ENCODE data around the gene DGCR2.

The DGCR2 gene

DNA sequence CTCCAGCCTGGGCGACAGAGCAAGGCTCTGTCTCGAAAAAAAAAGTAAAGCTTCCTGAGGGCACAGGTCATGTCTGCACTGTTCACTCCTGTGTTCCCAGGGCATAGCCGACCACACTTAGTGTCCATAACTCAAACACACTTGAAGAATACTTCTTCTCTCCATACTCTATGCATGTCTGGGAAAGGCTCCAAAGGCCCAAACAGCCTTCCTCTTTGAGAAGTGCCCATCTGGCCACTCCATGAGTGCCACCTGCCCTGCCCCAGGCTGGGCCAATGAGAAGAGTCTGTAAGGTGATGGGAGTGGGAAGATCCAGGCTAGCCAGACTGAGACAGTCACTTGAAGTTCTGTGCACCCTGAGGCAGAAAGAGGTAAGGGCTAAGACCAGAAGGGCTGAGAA lies 24.7 kb downstream of the DGCR2 start:
- H3K27me3 ChIP-seq (ENCODE audit: control insufficient read depth in 5 of 5, insufficient read depth in 4 of 5, low read length in 5 of 5): no peaks in the 10 kb centered on the region
- no peak overlapping the region for H3K27ac ChIP-seq (ENCODE audit: low read depth, low read length)
- H3K4me3 ChIP-seq (ENCODE audit: low read depth in 1 of 5, low read length in 5 of 5): no peak overlapping the region

GRCh38 chr22:19096555-19096954 lies 25.7 kb downstream of the DGCR2 start:
- Histone ChIP-seq H3K9me3 (ENCODE audit: control insufficient read depth in 5 of 5, low read length in 5 of 5) (no peaks in the 10 kb centered on the region), H3K4me3 (ENCODE audit: low read depth in 1 of 5, low read length in 5 of 5) (no peak overlapping the region), H3K27me3 (ENCODE audit: control insufficient read depth in 5 of 5, insufficient read depth in 4 of 5, low read length in 5 of 5) (no peaks in the 10 kb centered on the region), H3K36me3 (ENCODE audit: control insufficient read depth in 5 of 5, insufficient read depth in 5 of 5, low read length in 5 of 5) (peaks cover 0 to 12% (median 3%) of the 10 kb centered on the region in 5 donors), H3K27ac (ENCODE audit: low read depth, low read length) (no peak overlapping the region), H3K4me1 (ENCODE audit: control insufficient read depth in 5 of 5, insufficient read depth in 5 of 5, low read length in 5 of 5) (peaks cover 0 to 9% (median 0%) of the 10 kb centered on the region in 5 donors), H3K9ac (ENCODE audit: low read length in 5 of 5) (no peak overlapping the region)

More for the DNA sequence above, 24.7 kb downstream of the DGCR2 start:
- H3K36me3 ChIP-seq (ENCODE audit: control insufficient read depth in 5 of 5, insufficient read depth in 5 of 5, low read length in 5 of 5): peaks cover 0 to 12% (median 3%) of the 10 kb centered on the region in 5 donors
- H3K9me3 ChIP-seq (ENCODE audit: control insufficient read depth in 5 of 5, low read length in 5 of 5): no peaks in the 10 kb centered on the region
- no peak overlapping the region for H3K9ac ChIP-seq (ENCODE audit: low read length in 5 of 5)
- peaks cover 0 to 9% (median 0%) of the 10 kb centered on the region in 5 donors for H3K4me1 ChIP-seq (ENCODE audit: control insufficient read depth in 5 of 5, insufficient read depth in 5 of 5, low read length in 5 of 5)

DNA sequence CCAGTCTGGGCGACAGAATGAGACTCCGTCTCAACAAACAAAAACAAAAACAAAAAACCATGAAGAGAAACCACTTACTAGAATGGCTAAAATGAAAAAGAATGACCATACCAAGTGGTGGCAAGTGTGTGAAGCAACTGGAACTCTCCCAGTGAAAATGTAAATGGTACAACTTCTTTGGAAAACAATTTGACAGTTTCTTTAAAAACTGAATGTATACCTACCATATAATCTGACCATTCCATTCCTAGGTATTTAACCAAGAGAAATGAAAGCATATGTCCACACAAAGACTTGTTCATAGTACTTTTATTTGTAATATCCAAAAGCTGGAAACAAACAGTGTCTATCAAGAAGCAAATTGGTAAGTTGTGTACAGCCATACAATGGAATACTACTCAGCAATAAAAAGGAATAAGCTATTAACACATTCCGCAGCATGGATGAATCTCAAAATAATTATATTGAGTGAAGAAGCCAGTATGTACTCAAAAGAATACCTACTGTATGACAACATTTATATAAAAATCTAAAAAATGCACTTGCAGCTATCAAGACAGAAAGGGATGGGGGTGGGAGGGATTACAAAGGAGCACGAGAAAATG lies 27.7 kb downstream of the DGCR2 start:
- Histone ChIP-seq H3K36me3 (ENCODE audit: control insufficient read depth in 5 of 5, insufficient read depth in 5 of 5, low read length in 5 of 5) (peaks cover 0 to 12% (median 3%) of the 10 kb centered on the region in 5 donors), H3K4me1 (ENCODE audit: control insufficient read depth in 5 of 5, insufficient read depth in 5 of 5, low read length in 5 of 5) (peaks cover 0 to 9% (median 0%) of the 10 kb centered on the region in 5 donors), H3K9me3 (ENCODE audit: control insufficient read depth in 5 of 5, low read length in 5 of 5) (no peaks in the 10 kb centered on the region), H3K27me3 (ENCODE audit: control insufficient read depth in 5 of 5, insufficient read depth in 4 of 5, low read length in 5 of 5) (no peaks in the 10 kb centered on the region), H3K9ac (ENCODE audit: low read length in 5 of 5) (no peak overlapping the region), H3K27ac (ENCODE audit: low read depth, low read length) (no peak overlapping the region), H3K4me3 (ENCODE audit: low read depth in 1 of 5, low read length in 5 of 5) (no peak overlapping the region)

- Histone ChIP-seq H3K4me1 (ENCODE audit: control insufficient read depth in 5 of 5, insufficient read depth in 5 of 5, low read length in 5 of 5) (peaks cover 0 to 3% (median 0%) of the 10 kb centered on the region in 5 donors), H3K27ac (ENCODE audit: low read depth, low read length) (no peak overlapping the region), H3K27me3 (ENCODE audit: control insufficient read depth in 5 of 5, insufficient read depth in 4 of 5, low read length in 5 of 5) (no peaks in the 10 kb centered on the region), H3K36me3 (ENCODE audit: control insufficient read depth in 5 of 5, insufficient read depth in 5 of 5, low read length in 5 of 5) (peaks cover 9 to 20% (median 13%) of the 10 kb centered on the region in 5 donors), H3K9me3 (ENCODE audit: control insufficient read depth in 5 of 5, low read length in 5 of 5) (no peaks in the 10 kb centered on the region), H3K4me3 (ENCODE audit: low read depth in 1 of 5, low read length in 5 of 5) (no peak overlapping the region), H3K9ac (ENCODE audit: low read length in 5 of 5) (no peak overlapping the region)
Measured at GRCh38 chr22:19092725-19093124, 29.5 kb downstream of the DGCR2 start.

- Histone ChIP-seq H3K9ac (ENCODE audit: low read length in 5 of 5) (no peak overlapping the region), H3K9me3 (ENCODE audit: control insufficient read depth in 5 of 5, low read length in 5 of 5) (no peaks in the 10 kb centered on the region), H3K36me3 (ENCODE audit: control insufficient read depth in 5 of 5, insufficient read depth in 5 of 5, low read length in 5 of 5) (peaks cover 9 to 22% (median 13%) of the 10 kb centered on the region in 5 donors), H3K4me3 (ENCODE audit: low read depth in 1 of 5, low read length in 5 of 5) (no peak overlapping the region), H3K27ac (ENCODE audit: low read depth, low read length) (no peak overlapping the region), H3K27me3 (ENCODE audit: control insufficient read depth in 5 of 5, insufficient read depth in 4 of 5, low read length in 5 of 5) (no peaks in the 10 kb centered on the region), H3K4me1 (ENCODE audit: control insufficient read depth in 5 of 5, insufficient read depth in 5 of 5, low read length in 5 of 5) (peaks cover under 1 to 6% (median 5%) of the 10 kb centered on the region in 5 donors)
Measured at GRCh38 chr22:19090586-19091127, 31.6 kb downstream of the DGCR2 start.

- Histone ChIP-seq H3K27me3 (ENCODE audit: control insufficient read depth in 5 of 5, insufficient read depth in 4 of 5, low read length in 5 of 5) (no peaks in the 10 kb centered on the region), H3K4me3 (ENCODE audit: low read depth in 1 of 5, low read length in 5 of 5) (no peak overlapping the region), H3K36me3 (ENCODE audit: control insufficient read depth in 5 of 5, insufficient read depth in 5 of 5, low read length in 5 of 5) (peaks cover 9 to 22% (median 13%) of the 10 kb centered on the region in 5 donors), H3K4me1 (ENCODE audit: control insufficient read depth in 5 of 5, insufficient read depth in 5 of 5, low read length in 5 of 5) (peaks cover 4 to 11% (median 10%) of the 10 kb centered on the region in 5 donors), H3K27ac (ENCODE audit: low read depth, low read length) (no peak overlapping the region), H3K9ac (ENCODE audit: low read length in 5 of 5) (no peak overlapping the region), H3K9me3 (ENCODE audit: control insufficient read depth in 5 of 5, low read length in 5 of 5) (no peaks in the 10 kb centered on the region)
Measured at GRCh38 chr22:19090183-19090582, 32.0 kb downstream of the DGCR2 start.

DNA sequence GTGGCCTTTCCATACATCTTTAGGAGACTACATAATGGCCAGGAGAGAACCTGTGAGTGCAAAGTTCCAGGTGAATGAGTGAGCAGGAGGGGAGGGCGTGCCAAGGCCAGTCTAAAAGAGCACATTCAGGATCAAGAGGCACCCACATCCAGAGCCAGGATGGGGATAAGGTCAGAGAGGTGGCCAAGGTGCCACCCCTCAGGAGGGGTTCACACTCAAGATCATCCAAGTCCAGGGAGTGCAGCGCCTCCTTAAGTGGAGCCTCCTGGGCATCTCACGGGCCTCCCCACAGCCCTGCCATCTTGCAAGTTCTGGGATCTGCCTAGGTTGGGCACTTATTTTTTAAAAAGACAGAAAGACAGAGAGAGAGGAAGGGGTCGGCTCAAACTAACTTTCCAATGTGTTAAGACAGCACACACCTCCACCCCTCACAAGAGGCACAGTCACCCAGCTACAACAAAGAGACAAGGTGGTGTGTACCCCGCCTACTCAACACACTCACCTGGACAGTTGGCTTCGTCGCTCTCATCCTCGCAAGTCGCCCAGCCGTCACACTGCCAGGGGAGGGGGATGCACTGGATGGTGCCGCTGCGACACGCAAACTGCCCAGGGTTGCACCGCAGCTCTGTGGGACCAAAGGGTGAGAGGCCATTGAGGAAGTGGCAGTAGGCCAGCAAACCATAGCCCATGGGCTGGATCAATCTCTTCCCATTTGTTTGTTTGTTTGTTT lies 33.2 kb downstream of the DGCR2 start:
- Histone ChIP-seq H3K27me3 (ENCODE audit: control insufficient read depth in 5 of 5, insufficient read depth in 4 of 5, low read length in 5 of 5) (no peaks in the 10 kb centered on the region), H3K9me3 (ENCODE audit: control insufficient read depth in 5 of 5, low read length in 5 of 5) (no peaks in the 10 kb centered on the region), H3K4me1 (ENCODE audit: control insufficient read depth in 5 of 5, insufficient read depth in 5 of 5, low read length in 5 of 5) (peaks cover 5 to 13% (median 12%) of the 10 kb centered on the region in 5 donors), H3K4me3 (ENCODE audit: low read depth in 1 of 5, low read length in 5 of 5) (no peak overlapping the region), H3K9ac (ENCODE audit: low read length in 5 of 5) (no peak overlapping the region), H3K27ac (ENCODE audit: low read depth, low read length) (no peak overlapping the region), H3K36me3 (ENCODE audit: control insufficient read depth in 5 of 5, insufficient read depth in 5 of 5, low read length in 5 of 5) (peaks cover 9 to 22% (median 13%) of the 10 kb centered on the region in 5 donors)

DNA sequence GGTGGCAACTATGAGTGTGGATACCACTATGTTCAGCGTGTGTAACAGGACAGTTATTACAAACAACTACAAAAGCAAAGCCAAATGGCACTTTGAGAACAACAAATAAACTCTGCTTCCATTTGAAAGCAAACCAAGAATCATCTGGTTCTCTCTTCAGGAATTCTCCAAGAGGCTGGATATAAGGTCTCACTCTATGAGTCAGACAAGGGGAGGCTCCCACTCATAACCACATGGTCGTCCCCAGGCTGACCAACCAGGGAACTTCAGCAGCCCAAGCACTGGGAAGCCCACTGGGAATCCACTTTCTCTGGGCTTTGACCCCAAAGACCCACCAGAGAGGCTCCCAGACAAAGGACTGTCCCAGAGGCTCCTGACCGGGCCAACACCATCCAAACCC lies 35.3 kb downstream of the DGCR2 start:
- no peak overlapping the region for H3K27ac ChIP-seq (ENCODE audit: low read depth, low read length)
- H3K4me3 ChIP-seq (ENCODE audit: low read depth in 1 of 5, low read length in 5 of 5): no peak overlapping the region
- H3K9ac ChIP-seq (ENCODE audit: low read length in 5 of 5): no peak overlapping the region
- no peaks in the 10 kb centered on the region for H3K27me3 ChIP-seq (ENCODE audit: control insufficient read depth in 5 of 5, insufficient read depth in 4 of 5, low read length in 5 of 5)
- no peaks in the 10 kb centered on the region for H3K9me3 ChIP-seq (ENCODE audit: control insufficient read depth in 5 of 5, low read length in 5 of 5)
- peaks cover 9 to 24% (median 13%) of the 10 kb centered on the region in 5 donors for H3K36me3 ChIP-seq (ENCODE audit: control insufficient read depth in 5 of 5, insufficient read depth in 5 of 5, low read length in 5 of 5)
- peaks cover 5 to 20% (median 13%) of the 10 kb centered on the region in 5 donors for H3K4me1 ChIP-seq (ENCODE audit: control insufficient read depth in 5 of 5, insufficient read depth in 5 of 5, low read length in 5 of 5)

GRCh38 chr22:19086417-19086816 lies 35.8 kb downstream of the DGCR2 start:
- Histone ChIP-seq H3K9ac (ENCODE audit: low read length in 5 of 5) (no peak overlapping the region), H3K4me1 (ENCODE audit: control insufficient read depth in 5 of 5, insufficient read depth in 5 of 5, low read length in 5 of 5) (peaks cover 5 to 22% (median 13%) of the 10 kb centered on the region in 5 donors), H3K4me3 (ENCODE audit: low read depth in 1 of 5, low read length in 5 of 5) (no peak overlapping the region), H3K9me3 (ENCODE audit: control insufficient read depth in 5 of 5, low read length in 5 of 5) (no peaks in the 10 kb centered on the region), H3K27ac (ENCODE audit: low read depth, low read length) (no peak overlapping the region), H3K27me3 (ENCODE audit: control insufficient read depth in 5 of 5, insufficient read depth in 4 of 5, low read length in 5 of 5) (no peaks in the 10 kb centered on the region), H3K36me3 (ENCODE audit: control insufficient read depth in 5 of 5, insufficient read depth in 5 of 5, low read length in 5 of 5) (peaks cover 9 to 26% (median 13%) of the 10 kb centered on the region in 5 donors)

DNA sequence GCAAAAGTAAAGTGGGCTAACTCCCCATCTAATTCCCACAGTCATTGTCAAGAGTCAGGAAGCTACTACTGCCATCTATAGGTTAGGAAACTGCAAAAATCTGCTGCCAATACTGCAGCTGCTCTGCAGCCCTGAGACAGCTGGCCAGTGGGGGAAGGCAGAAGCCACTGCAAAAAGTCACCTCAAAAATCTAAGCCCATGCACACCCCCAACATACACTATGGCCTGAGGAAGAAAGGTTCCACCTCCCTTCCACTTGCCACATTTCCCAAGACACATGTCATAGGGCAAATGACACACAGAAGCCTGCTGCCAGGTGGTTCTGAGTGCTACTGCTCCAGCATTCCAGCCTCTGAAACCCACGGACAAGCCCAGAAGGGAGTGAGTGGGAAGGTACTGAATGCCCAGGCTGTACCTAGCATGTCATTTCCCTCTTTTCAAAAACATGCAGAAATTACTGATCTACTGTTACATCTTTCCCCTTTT lies 36.9 kb downstream of the DGCR2 start:
- Histone ChIP-seq H3K4me3 (ENCODE audit: low read depth in 1 of 5, low read length in 5 of 5) (no peak overlapping the region), H3K27ac (ENCODE audit: low read depth, low read length) (peak overlapping the region; percentile 20), H3K36me3 (ENCODE audit: control insufficient read depth in 5 of 5, insufficient read depth in 5 of 5, low read length in 5 of 5) (peaks cover 9 to 27% (median 22%) of the 10 kb centered on the region in 5 donors), H3K9ac (ENCODE audit: low read length in 5 of 5) (peak overlapping the region in 2 of 5 donors; percentile 25 to 54), H3K4me1 (ENCODE audit: control insufficient read depth in 5 of 5, insufficient read depth in 5 of 5, low read length in 5 of 5) (peaks cover 5 to 22% (median 13%) of the 10 kb centered on the region in 5 donors), H3K9me3 (ENCODE audit: control insufficient read depth in 5 of 5, low read length in 5 of 5) (no peaks in the 10 kb centered on the region), H3K27me3 (ENCODE audit: control insufficient read depth in 5 of 5, insufficient read depth in 4 of 5, low read length in 5 of 5) (no peaks in the 10 kb centered on the region)

Measured in subcutaneous abdominal adipose tissue (tissue), 5 donors.